CD4-positive, alpha-beta T cell treated with Interferon alpha-2 for 1 hour (primary cell): Measurements from ENCODE around the gene MGAT4D.
A peak's percentile ranks its signal among the peaks of the same experiment; 100 is the strongest.
"Not testable (repeated sequence)": the region's sequence is repeated elsewhere in the genome, so short reads cannot be mapped to it uniquely, and the experiment has no call there.

Experiments
- DNase-seq, 2 donors: peaks; one replicate each; pipeline ENCODE4 v3.0.0-alpha.2; 2020 to 2022

The MGAT4D gene

DNA sequence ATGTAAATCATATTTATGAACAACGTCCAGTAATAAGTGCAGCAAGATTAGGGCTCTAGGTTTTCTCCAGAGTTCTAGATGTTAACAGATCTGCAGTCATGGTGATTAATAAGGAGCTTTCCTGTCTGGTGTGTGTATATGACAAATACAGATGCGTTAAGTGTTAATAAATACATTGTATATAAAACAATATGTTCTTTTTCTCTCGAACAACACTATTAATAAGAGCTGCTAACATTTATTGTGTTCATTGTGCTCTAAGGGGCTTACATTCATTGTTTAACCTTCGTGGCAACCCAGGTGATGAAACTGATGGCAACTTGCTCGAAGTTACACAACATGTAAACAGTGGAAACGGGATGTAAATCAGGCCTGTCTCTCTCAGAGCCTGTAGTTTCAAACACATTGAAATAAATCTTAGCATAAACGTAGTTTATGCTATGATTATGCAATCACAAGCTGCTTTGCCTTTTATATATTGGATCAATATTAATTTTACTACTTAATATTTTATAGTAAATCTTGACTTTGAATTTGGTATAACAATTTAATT, 70.1 kb downstream of the MGAT4D start:
- DNase-seq: no peak

- peak; percentile 21 to 22 for DNase-seq
Observed at GRCh38 chr4:140427106-140427918, 70.8 kb downstream of the MGAT4D start, which contains the start of gene CLGN. CLGN (minus strand) TSS chr4:140427648; CDS start chr4:140413078, 14,570 bp downstream.

DNA sequence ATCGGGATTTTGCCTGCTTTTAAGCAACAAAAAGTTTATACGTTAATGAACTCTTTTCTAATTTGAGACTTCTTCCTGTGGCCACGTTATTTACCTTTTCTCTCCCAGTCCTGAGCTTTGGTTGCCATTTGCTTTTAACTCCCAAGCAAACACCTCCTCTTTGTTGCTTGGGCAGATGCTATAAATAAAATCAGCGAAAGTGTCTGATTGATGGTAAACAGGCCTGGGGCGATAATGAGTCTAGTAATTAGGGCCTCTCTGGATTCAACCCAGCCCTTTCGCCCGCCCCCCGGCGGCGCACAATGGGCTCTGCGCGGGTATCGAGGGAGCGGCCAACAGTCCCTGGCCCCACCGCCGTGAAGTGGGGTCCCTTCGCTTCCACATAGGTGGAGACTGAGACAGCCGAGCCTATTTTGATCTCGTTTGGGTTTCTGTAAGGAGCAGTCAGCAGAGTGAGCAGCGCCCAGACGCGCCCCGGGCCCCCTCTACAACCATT, 71.4 kb downstream of the MGAT4D start:
- no peak for DNase-seq

- DNase-seq: no peak
Observed at GRCh38 chr4:140423106-140423505, 75.0 kb downstream of the MGAT4D start.

- DNase-seq: not testable (repeated sequence)
Observed at GRCh38 chr4:140413130-140413969, 84.7 kb downstream of the MGAT4D start.

- DNase-seq: no peak
Observed at GRCh38 chr4:140408974-140409373, 89.1 kb downstream of the MGAT4D start.

GRCh38 chr4:140406292-140406691, 91.8 kb downstream of the MGAT4D start:
- no peak for DNase-seq

DNA sequence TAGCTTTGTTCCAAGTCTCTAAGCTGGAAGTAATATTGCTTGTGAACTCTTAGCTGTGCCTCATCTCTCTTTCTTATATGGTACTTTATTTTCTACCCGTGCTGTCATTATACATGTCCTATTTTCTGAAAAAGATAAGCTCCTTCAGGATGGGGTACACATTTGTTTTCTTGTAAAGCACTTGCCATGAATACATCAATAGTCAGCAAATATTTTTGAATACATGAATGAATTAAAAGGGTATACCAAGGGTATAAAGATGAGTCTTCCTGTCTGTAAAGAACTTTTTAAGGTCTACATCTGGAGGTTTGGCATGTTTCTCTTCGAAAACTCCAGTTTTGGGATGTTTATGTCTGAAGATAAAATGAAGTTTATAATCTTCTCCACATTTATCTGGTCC, 98.0 kb downstream of the MGAT4D start:
- DNase-seq: no peak

GRCh38 chr4:140395668-140396067, 102.4 kb downstream of the MGAT4D start:
- DNase-seq: no peak
